Erythroblast (primary cell): Measurements from ENCODE around the gene P2RY1.

Source experiments
- DNase-seq, 2 experiments: peaks; one replicate each; lab custom pipeline; 2025; lab: John Stamatoyannopoulos, UW
- GATA1 ChIP-seq: IDR thresholded peaks from 2 replicates; pipeline ENCODE4 v1.6.1; 2011; ENCODE audit warnings: low read depth, mild to moderate bottlenecking, control low read depth, low read length, moderate library complexity
- POLR2A ChIP-seq: IDR thresholded peaks from 2 replicates; pipeline ENCODE4 v1.6.1; 2011; ENCODE audit warnings: mild to moderate bottlenecking, low read length

P2RY1 gene

GRCh38 chr3:152857082-152857481 is 22.2 kb downstream of the P2RY1 start:
- no peak for TF ChIP-seq GATA1
- TF ChIP-seq POLR2A = no peak
- DNase-seq = peak in 1 of 2 experiments; percentile 22

- no peak for DNase-seq
- TF ChIP-seq POLR2A = no peak
- no peak for TF ChIP-seq GATA1
Observed at GRCh38 chr3:152858170-152858800, 23.4 kb downstream of the P2RY1 start.

- DNase-seq = no peak
- TF ChIP-seq GATA1 = no peak
- TF ChIP-seq POLR2A = no peak
Observed at GRCh38 chr3:152860736-152861135, 25.8 kb downstream of the P2RY1 start.

- TF ChIP-seq POLR2A (no peak), GATA1 (no peak)
- DNase-seq = peak; percentile 11 to 59
Observed at GRCh38 chr3:152865668-152866245, 30.8 kb downstream of the P2RY1 start.

GRCh38 chr3:152870027-152870426 is 35.1 kb downstream of the P2RY1 start:
- no peak for DNase-seq
- TF ChIP-seq POLR2A (no peak), GATA1 (no peak)

GRCh38 chr3:152873314-152873713 is 38.4 kb downstream of the P2RY1 start:
- DNase-seq = peak in 1 of 2 experiments; percentile 2

- DNase-seq = no peak
- TF ChIP-seq GATA1 = no peak
- no peak for TF ChIP-seq POLR2A
Observed at GRCh38 chr3:152874896-152875749, 40.2 kb downstream of the P2RY1 start.

GRCh38 chr3:152879130-152879789 is 44.3 kb downstream of the P2RY1 start:
- TF ChIP-seq GATA1 (no peak), POLR2A (no peak)
- no peak for DNase-seq

- no peak for TF ChIP-seq GATA1
- TF ChIP-seq POLR2A = no peak
- peak; percentile 6 to 24 for DNase-seq
Observed at GRCh38 chr3:152879790-152880174, 44.9 kb downstream of the P2RY1 start.

- TF ChIP-seq GATA1 = no peak
- TF ChIP-seq POLR2A = no peak
- no peak for DNase-seq
Observed at GRCh38 chr3:152885076-152885475, 50.1 kb downstream of the P2RY1 start.
